Peyer's patch (tissue), 4 donors: ENCODE results near the gene SHC1. TPM values are rescaled to one million over a fixed set of nuclear protein-coding genes. Genes with fewer than 3 reads are reported as not detected.

Source experiments
- DNase-seq, 3 donors: peaks; one replicate each; pipeline ENCODE4 v3.0.0-alpha.2; 2017 to 2019
- H3K27ac ChIP-seq, 4 donors: fragments of 200-600 bp; sonication (generic); one replicate each; pipeline ENCODE4 v1.5.1; 2016 to 2019
- H3K27me3 ChIP-seq, 2 donors: fragments of 200-600 bp; sonication (generic); one replicate each; pipeline ENCODE4 v1.5.1; 2019
- H3K36me3 ChIP-seq, 3 donors: fragments of 200-600 bp; sonication (generic); one replicate each; pipeline ENCODE4 v1.5.1; 2016 to 2019
- H3K4me1 ChIP-seq, 4 donors: fragments of 200-600 bp; sonication (generic); one replicate each; pipeline ENCODE4 v1.5.1; 2016 to 2019
- H3K4me3 ChIP-seq, 4 donors: fragments of 200-600 bp; sonication (generic); 1 replicate in 3 of 4; 2 replicates in 1 of 4; pipeline ENCODE4 v1.5.1; 2016 to 2019; ENCODE audit warnings: mild to moderate bottlenecking in 1 of 4
- H3K9me3 ChIP-seq, 4 donors: fragments of 200-600 bp; sonication (generic); one replicate each; pipeline ENCODE4 v1.5.1; 2016 to 2019; ENCODE audit warnings: mild to moderate bottlenecking in 1 of 4
- CTCF ChIP-seq, 6 experiments: fragments of 450-650 bp in 4 of 6; fragments of 200-600 bp in 2 of 6; sonication (generic) in 1 of 6; IDR thresholded peaks; one replicate each; pipeline ENCODE4 v1.5.1; 2017 to 2019; ENCODE audit warnings: antibody characterized with exemption in 6 of 6, mild to moderate bottlenecking in 3 of 6, moderate library complexity in 1 of 6
- POLR2A ChIP-seq, 2 donors: fragments of 450-650 bp; IDR thresholded peaks; one replicate each; pipeline ENCODE4 v1.5.1; 2017; ENCODE audit warnings: antibody characterized with exemption in 2 of 2, mild to moderate bottlenecking in 2 of 2, moderate library complexity in 2 of 2
- total RNA-seq, 4 donors: library from RNA; depleted of rRNA; stranded (reverse); fragments of >200 nt; gene quantifications; one replicate each; pipeline ENCODE4 v1.1.0, GENCODE V29; 2016

SHC1 gene
- total RNA-seq, 4 donors from 2014 or later = 56.9 to 150 (median 104) TPM

- Histone ChIP-seq H3K27me3 (no peaks in the 10 kb centered on the region), H3K9me3 (no peaks in the 10 kb centered on the region), H3K27ac (peak overlapping the region; percentile 94 to 99 (median 96)), H3K4me1 (peaks cover 3 to 82% (median 53%) of the 10 kb centered on the region in 4 donors), H3K36me3 (peaks cover 0 to 47% (median 0%) of the 10 kb centered on the region in 3 donors), H3K4me3 (peak overlapping the region in 1 of 4 donors; percentile 35)
- TF ChIP-seq CTCF (IDR thresholded peaks at IDR 0.05) (no peak), POLR2A (IDR thresholded peaks at IDR 0.05) (no peak)
- peak; percentile 64 to 74 (median 70) for DNase-seq
Measured at GRCh38 chr1:155013632-155014031, 43.1 kb upstream of the SHC1 start.

DNA sequence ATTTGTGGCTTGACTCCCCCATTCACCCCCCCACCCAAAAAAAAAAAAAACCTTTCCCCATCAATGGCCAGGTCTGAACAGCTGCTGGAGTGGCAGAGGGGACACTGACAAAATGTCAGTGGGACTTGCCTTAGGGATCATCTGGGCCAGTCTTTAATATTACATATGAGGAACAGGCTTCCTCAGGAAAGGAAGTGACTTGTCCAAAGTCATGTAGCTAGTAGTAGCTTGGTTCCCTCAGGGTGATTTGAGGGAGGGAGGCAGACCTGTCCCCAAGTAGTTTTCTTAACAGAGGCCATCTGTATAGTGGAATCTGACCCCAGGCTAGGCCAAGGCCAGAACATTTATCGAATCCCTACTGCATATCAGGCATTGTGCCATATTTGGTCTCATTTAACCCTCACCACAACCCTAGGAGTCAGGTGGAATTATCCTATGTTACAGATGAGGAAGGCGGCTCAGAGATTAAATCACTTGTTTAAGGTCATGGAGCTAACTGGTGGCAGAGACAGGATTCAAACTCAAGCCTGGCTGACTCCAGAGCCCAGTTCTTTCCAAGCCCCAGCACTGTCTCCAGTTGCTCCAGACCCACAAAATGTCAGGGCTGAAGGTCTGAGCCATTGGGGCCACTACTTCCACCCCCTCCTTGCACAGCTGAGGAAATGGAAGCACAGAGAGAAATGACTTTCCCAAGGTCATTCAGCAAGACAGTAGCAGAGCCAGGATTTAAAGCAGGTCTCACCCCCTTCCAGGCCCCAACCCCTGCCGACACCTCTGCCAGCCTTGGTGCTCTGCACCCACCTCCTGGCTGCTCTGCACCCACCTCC, 42.4 kb upstream of the SHC1 start:
- Histone ChIP-seq H3K4me1 (peaks cover 3 to 76% (median 50%) of the 10 kb centered on the region in 4 donors), H3K36me3 (peaks cover 0 to 41% (median 0%) of the 10 kb centered on the region in 3 donors), H3K27me3 (no peaks in the 10 kb centered on the region), H3K27ac (peak overlapping the region; percentile 94 to 99 (median 96)), H3K4me3 (peak overlapping the region in 2 of 4 donors; percentile 35 to 63), H3K9me3 (no peaks in the 10 kb centered on the region)
- no peak for DNase-seq
- TF ChIP-seq POLR2A (IDR thresholded peaks at IDR 0.05) (no peak), CTCF (IDR thresholded peaks at IDR 0.05) (no peak)

DNA sequence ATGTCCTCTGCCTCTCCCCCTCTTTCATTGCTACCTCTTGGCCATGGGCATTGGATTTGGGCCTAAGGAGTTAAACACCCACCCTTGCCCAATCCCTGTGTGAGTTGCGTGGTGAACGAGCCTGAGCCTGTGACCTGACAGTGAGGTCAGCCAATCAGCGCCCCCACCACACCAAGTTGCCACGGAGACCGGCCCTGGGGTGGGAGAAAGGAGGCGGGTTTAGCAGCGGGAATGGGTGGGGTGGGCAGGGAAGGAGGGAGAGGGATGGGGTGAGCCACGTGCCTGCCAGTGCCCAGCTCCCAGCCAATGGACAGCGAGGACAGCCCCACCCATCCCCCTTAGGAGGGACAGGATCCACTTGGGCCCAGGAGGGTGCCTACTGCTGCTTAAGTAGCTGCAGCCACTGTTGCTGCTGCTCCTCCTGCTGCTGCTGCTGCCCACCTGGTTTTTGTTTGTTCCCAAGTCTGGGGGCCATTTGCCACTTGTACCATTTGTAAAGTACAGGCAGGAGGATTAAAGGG, 41.5 kb upstream of the SHC1 start:
- peak overlapping the region; percentile 94 to 99 (median 96) for H3K27ac ChIP-seq
- no peaks in the 10 kb centered on the region for H3K9me3 ChIP-seq
- DNase-seq = peak; percentile 25 to 88 (median 85)
- peaks cover 0 to 36% (median 0%) of the 10 kb centered on the region in 3 donors for H3K36me3 ChIP-seq
- TF ChIP-seq POLR2A (IDR thresholded peaks at IDR 0.05) = peak; percentile 45 to 81
- no peak for TF ChIP-seq CTCF (IDR thresholded peaks at IDR 0.05)
- H3K4me1 ChIP-seq = peaks cover 3 to 79% (median 46%) of the 10 kb centered on the region in 4 donors
- H3K4me3 ChIP-seq = peak overlapping the region in 2 of 4 donors; percentile 55 to 63
- no peaks in the 10 kb centered on the region for H3K27me3 ChIP-seq

GRCh38 chr1:155011437-155012025, 41.0 kb upstream of the SHC1 start:
- TF ChIP-seq CTCF (IDR thresholded peaks at IDR 0.05) (no peak), POLR2A (IDR thresholded peaks at IDR 0.05) (no peak)
- Histone ChIP-seq H3K4me3 (peak overlapping the region in 2 of 4 donors; percentile 55 to 63), H3K27ac (peak overlapping the region; percentile 94 to 99 (median 96)), H3K36me3 (peaks cover 0 to 33% (median 0%) of the 10 kb centered on the region in 3 donors), H3K27me3 (no peaks in the 10 kb centered on the region), H3K9me3 (no peaks in the 10 kb centered on the region), H3K4me1 (peaks cover 6 to 79% (median 42%) of the 10 kb centered on the region in 4 donors)
- peak in 1 of 3 donors; percentile 55 for DNase-seq

DNA sequence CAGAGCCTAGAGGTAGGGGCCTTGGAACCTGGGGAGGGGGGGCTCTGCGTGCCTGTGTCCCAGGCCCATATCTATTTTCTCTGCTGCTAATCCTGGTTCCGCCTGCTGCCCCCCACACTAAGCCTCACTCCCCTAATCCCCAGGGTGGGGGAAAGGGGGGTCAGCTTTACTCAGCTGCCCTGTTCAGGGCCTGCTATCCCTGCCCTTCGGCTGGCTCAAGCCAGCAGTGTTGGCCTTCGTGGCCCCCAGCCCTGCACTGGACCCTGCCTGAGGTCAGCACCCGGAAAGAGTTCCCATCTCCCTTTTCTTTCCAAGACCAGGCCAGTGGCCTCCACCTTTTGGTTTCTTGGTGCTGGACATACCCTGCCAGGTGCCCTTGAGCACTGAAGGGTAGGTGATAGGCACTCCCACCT, 40.5 kb upstream of the SHC1 start:
- no peaks in the 10 kb centered on the region for H3K27me3 ChIP-seq
- peaks cover 6 to 79% (median 43%) of the 10 kb centered on the region in 4 donors for H3K4me1 ChIP-seq
- peak overlapping the region; percentile 94 to 99 (median 96) for H3K27ac ChIP-seq
- H3K36me3 ChIP-seq = peaks cover 0 to 28% (median 0%) of the 10 kb centered on the region in 3 donors
- DNase-seq = peak in 1 of 3 donors; percentile 52
- TF ChIP-seq CTCF (IDR thresholded peaks at IDR 0.05) (no peak), POLR2A (IDR thresholded peaks at IDR 0.05) (no peak)
- H3K4me3 ChIP-seq = peak overlapping the region in 2 of 4 donors; percentile 55 to 63
- no peaks in the 10 kb centered on the region for H3K9me3 ChIP-seq
